Measurements from ENCODE around the gene RPS29. TPM values are rescaled to one million over a fixed set of nuclear protein-coding genes. Genes with fewer than 3 reads are reported as not detected.

RPS29 gene
- total and polyA plus RNA-seq, 9 of the 15 experiments (the other 6 are each of a cell fraction or from before 2014, with no cell fraction given), result 1,545 to 5,012 (median 2,448) TPM

DNA sequence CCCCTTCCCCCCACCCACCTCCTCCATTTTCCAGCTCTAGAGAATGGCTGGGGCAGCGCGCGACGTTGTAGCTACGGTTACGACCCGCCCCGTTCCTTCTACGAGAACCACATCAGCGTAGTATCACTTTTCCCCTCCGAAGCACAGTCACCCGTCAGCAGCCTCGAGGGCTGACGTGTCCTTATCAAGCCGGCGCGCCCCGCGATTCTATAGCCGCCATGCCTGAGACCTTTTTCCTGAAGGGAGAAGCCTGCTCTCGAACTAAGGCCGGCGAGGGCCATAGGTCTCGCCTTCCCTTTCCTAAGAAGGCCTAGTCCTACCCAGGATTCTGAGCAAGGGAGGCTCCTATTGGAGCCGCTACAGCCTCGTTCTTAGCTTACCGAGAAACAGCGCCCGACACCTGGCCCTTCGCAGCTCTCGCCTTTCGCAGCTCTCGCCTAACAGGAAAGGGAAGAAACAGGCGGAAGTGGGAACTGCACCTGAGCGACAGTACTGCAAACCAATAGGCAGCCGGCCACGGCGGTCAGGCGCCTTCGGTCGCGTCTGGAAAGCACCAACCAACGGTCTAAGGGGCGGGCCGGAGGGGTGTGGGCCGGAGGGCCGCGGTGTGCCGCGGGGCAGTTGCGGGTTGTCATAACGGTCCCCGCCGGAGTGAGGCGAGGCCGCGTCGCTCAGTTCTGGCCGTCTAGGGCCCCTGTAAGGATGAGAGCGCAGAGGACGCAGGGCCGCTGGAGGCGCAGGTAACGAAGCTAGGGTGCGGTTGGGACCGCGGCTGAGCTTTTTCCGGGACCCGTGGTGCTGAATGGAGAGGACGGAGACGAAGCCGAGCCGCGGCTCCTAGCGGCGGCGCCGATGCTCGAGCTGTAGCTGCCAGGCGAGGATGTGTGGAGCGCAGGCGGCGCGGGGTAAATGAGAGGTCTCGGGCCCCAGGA, 34.3 kb upstream of the RPS29 start, which contains the start of the genes MGAT2 and RPL36AL (continued):
- TF ChIP-seq, protein P1, sequence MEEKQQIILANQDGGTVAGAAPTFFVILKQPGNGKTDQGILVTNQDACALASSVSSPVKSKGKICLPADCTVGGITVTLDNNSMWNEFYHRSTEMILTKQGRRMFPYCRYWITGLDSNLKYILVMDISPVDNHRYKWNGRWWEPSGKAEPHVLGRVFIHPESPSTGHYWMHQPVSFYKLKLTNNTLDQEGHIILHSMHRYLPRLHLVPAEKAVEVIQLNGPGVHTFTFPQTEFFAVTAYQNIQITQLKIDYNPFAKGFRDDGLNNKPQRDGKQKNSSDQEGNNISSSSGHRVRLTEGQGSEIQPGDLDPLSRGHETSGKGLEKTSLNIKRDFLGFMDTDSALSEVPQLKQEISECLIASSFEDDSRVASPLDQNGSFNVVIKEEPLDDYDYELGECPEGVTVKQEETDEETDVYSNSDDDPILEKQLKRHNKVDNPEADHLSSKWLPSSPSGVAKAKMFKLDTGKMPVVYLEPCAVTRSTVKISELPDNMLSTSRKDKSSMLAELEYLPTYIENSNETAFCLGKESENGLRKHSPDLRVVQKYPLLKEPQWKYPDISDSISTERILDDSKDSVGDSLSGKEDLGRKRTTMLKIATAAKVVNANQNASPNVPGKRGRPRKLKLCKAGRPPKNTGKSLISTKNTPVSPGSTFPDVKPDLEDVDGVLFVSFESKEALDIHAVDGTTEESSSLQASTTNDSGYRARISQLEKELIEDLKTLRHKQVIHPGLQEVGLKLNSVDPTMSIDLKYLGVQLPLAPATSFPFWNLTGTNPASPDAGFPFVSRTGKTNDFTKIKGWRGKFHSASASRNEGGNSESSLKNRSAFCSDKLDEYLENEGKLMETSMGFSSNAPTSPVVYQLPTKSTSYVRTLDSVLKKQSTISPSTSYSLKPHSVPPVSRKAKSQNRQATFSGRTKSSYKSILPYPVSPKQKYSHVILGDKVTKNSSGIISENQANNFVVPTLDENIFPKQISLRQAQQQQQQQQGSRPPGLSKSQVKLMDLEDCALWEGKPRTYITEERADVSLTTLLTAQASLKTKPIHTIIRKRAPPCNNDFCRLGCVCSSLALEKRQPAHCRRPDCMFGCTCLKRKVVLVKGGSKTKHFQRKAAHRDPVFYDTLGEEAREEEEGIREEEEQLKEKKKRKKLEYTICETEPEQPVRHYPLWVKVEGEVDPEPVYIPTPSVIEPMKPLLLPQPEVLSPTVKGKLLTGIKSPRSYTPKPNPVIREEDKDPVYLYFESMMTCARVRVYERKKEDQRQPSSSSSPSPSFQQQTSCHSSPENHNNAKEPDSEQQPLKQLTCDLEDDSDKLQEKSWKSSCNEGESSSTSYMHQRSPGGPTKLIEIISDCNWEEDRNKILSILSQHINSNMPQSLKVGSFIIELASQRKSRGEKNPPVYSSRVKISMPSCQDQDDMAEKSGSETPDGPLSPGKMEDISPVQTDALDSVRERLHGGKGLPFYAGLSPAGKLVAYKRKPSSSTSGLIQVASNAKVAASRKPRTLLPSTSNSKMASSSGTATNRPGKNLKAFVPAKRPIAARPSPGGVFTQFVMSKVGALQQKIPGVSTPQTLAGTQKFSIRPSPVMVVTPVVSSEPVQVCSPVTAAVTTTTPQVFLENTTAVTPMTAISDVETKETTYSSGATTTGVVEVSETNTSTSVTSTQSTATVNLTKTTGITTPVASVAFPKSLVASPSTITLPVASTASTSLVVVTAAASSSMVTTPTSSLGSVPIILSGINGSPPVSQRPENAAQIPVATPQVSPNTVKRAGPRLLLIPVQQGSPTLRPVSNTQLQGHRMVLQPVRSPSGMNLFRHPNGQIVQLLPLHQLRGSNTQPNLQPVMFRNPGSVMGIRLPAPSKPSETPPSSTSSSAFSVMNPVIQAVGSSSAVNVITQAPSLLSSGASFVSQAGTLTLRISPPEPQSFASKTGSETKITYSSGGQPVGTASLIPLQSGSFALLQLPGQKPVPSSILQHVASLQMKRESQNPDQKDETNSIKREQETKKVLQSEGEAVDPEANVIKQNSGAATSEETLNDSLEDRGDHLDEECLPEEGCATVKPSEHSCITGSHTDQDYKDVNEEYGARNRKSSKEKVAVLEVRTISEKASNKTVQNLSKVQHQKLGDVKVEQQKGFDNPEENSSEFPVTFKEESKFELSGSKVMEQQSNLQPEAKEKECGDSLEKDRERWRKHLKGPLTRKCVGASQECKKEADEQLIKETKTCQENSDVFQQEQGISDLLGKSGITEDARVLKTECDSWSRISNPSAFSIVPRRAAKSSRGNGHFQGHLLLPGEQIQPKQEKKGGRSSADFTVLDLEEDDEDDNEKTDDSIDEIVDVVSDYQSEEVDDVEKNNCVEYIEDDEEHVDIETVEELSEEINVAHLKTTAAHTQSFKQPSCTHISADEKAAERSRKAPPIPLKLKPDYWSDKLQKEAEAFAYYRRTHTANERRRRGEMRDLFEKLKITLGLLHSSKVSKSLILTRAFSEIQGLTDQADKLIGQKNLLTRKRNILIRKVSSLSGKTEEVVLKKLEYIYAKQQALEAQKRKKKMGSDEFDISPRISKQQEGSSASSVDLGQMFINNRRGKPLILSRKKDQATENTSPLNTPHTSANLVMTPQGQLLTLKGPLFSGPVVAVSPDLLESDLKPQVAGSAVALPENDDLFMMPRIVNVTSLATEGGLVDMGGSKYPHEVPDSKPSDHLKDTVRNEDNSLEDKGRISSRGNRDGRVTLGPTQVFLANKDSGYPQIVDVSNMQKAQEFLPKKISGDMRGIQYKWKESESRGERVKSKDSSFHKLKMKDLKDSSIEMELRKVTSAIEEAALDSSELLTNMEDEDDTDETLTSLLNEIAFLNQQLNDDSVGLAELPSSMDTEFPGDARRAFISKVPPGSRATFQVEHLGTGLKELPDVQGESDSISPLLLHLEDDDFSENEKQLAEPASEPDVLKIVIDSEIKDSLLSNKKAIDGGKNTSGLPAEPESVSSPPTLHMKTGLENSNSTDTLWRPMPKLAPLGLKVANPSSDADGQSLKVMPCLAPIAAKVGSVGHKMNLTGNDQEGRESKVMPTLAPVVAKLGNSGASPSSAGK (IDR thresholded peaks at IDR 0.05), result 0 out of 2 replicates have a peak, but pooled peaks have one; percentile 31
- TF ChIP-seq, protein P2, sequence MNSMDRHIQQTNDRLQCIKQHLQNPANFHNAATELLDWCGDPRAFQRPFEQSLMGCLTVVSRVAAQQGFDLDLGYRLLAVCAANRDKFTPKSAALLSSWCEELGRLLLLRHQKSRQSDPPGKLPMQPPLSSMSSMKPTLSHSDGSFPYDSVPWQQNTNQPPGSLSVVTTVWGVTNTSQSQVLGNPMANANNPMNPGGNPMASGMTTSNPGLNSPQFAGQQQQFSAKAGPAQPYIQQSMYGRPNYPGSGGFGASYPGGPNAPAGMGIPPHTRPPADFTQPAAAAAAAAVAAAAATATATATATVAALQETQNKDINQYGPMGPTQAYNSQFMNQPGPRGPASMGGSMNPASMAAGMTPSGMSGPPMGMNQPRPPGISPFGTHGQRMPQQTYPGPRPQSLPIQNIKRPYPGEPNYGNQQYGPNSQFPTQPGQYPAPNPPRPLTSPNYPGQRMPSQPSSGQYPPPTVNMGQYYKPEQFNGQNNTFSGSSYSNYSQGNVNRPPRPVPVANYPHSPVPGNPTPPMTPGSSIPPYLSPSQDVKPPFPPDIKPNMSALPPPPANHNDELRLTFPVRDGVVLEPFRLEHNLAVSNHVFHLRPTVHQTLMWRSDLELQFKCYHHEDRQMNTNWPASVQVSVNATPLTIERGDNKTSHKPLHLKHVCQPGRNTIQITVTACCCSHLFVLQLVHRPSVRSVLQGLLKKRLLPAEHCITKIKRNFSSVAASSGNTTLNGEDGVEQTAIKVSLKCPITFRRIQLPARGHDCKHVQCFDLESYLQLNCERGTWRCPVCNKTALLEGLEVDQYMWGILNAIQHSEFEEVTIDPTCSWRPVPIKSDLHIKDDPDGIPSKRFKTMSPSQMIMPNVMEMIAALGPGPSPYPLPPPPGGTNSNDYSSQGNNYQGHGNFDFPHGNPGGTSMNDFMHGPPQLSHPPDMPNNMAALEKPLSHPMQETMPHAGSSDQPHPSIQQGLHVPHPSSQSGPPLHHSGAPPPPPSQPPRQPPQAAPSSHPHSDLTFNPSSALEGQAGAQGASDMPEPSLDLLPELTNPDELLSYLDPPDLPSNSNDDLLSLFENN (IDR thresholded peaks at IDR 0.05; ENCODE audit: low read depth in 2 of 2, low read length in 2 of 2), result peak in 1 of 2 experiments; percentile 47; a peak in 1 of 4 replicates
- TF ChIP-seq MECOM (CRISPR knock-in tag; IDR thresholded peaks at IDR 0.05) (no peak), CXXC5 (CRISPR knock-in tag; IDR thresholded peaks at IDR 0.05) (peak; percentile 76), L3MBTL2 (IDR thresholded peaks at IDR 0.05) (peak; percentile 44; the same call in 1 of the 2 replicates), SMAD4 (CRISPR knock-in tag; conservative IDR thresholded peaks at IDR 0.05) (peak; percentile 55; the same call in 1 of the 2 replicates), SMARCA4 (IDR thresholded peaks at IDR 0.05) (no peak), KDM5B (IDR thresholded peaks at IDR 0.05; ENCODE audit: insufficient replicate concordance, low read depth, low read length) (peak; percentile 97)
